ENCODE results near the gene RUSF1.
"Not testable (repeated sequence)": the region's sequence is repeated elsewhere in the genome, so short reads cannot be mapped to it uniquely, and the experiment has no call there.

Gene RUSF1

DNA sequence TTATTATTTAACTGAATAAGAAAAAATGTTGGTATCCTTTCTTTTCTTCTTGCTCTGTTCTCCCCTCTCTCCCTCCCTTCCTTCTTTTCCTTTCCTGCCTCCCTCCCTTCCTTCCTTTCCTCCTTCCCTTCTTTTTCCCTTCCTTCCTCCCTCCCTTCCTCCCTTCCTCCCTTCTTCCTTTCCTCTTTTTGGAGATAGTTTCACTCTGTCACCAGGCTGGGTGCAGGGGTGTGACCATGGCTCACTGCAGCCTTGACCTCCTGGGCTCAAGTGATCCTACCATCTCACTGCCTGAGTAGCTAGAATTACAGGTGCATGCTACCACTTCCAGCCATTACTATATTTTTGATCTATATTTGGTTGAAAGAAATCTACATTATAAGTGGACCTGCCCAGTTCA is 5.7 kb upstream of the RUSF1 start:
- no peak for FAIRE-seq

DNA sequence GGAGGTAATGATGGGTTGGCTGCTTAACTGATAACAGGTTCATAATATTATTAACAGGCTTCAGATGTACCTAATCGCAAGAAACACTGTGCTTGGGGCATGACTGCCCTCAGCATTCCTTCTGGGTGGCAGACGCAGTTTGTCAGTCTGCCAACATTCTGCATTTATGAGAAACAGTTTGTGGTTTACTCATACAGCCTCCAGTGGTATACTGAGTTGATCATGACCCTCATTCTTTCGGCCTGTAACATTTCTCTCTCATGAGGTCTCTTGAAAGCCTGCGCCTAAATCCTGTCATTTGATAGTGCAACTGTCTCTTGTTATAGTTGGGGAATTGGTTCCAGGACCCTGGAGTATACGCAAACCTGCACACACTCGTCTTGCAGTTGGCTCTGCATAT is 4.9 kb upstream of the RUSF1 start:
- no peak for FAIRE-seq

DNA sequence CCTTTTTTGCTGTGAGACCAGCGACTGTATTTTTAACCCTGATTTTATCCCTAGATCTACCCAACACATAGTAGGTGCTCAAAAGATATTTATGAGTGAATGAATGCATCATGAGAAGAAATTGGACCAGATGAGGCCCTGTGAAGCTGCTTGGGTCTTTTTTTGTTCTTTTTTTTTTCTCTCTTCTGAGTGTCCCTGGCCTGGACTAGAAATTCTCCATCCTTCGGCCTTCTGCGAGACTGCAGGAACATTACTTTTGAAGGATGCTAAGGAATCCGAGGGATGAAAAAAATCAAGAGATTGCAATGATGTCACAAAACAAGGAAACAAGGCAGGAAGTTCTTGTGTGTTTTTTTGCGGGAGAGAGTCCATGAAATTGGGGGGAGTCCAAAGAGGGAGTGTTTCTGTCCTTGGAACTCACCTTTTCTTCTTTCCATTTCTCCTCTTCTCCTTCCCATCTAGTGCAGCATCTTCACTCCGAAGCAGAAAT is 560 bp upstream of the RUSF1 start:
- FAIRE-seq: no peak

DNA sequence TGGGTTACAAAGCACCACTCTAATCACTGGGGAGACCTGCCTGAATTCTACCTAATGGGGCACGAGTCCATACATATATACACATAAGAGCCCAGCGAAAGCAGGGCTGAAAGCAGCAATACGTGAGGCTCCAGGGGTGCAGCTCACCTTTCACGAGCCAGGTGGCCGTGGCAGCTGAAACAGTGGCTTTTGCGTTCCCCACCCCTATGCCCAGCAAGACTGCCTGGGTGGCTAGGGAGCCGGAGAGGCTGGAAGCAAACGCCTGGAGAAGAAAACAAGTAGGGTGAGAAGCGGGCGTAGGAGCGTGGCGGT is 618 bp downstream of the RUSF1 start:
- no peak for FAIRE-seq

DNA sequence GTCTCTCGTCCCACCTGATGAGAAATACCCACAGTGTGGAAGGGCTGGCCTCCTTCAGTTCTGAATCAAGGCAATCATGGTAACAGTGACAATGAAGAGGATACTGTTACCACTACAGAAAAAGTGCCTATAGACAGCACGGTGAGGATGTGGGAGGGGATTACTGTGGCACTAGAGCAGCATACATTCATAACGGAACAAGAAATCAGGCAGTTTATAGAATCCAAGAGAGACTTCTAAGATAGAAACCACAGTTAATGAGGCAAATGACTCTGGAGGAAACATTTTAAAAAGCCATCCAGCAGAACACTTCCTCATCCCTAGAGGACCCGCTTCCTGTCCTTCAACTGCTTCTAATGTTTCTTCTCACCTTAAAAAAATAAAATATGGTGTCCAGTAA is 2.7 kb downstream of the RUSF1 start:
- FAIRE-seq: no peak

DNA sequence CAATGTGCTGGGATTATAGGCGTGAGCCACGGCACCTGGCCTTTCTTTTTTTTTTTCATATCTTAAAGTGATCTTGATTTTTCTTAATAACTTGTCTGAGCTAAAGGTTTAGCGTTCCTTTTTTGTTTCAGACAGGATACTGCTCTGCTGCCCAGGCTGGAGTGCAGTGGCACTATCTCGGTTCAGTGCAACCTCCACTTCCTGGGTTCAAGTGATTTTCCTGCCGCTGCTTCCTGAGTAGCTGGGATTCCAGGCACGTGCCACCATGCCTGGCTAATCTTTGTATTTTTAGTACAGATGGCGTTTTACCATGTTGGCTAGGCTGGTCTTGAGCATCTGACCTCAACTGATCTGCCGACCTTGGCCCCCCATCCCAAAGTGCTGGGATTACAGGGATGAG is 4.0 kb downstream of the RUSF1 start:
- no peak for FAIRE-seq

DNA sequence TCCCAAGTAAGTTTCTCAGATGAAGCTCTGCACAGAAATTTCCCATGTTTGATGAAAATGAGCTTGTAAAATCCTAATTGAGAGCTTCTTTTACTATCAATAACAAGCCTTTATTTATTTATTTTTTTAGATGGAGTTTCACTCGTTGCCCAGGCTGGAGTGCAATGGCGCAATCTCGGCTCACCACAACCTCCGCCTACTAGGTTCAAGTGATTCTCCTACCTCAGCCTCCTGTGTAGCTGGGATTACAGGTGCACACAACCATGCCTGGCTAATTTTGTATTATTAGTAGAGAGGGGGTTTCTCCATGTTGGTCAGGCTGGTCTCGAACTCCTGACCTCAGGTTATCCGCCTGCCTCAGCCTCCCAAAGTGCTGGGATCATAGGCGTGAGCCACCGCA is 4.6 kb downstream of the RUSF1 start:
- not testable (repeated sequence) for FAIRE-seq

DNA sequence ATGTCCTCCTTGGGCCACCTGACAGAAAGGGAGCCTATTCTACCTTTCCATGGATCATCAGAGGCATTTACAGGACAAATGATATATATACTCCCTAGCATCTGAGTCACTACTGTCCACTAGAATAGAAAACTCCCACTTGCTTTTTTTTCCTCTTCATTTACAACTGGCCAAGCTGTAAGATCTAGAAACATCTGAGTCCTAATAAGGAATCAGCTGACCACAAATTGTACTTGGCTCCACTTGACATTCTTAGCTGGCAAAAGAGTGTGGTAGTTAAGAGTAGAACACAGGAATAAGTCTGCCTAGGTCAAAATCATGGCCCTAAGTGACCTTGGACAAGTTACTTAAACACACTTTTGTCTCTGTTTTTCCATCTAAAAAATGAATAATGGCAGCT is 5.2 kb downstream of the RUSF1 start:
- FAIRE-seq: no peak

DNA sequence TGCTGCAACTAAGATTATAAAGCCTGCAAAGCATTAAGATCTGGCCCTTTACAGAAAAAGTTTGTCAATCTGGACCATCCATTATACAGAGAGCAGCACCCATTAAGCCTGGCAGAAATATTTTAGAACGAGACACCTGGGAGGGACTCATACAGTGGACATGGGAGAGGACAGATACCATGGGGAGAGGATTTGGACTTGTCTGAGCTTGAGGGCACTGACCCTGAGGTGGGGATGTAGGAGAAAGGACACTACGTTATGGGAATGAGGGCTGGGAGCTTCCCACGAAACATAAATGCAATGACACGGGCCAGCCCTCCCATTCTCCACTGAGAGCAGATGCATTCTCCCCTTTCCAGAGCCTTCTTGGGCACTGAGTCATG is 6.2 kb downstream of the RUSF1 start:
- no peak for FAIRE-seq

DNA sequence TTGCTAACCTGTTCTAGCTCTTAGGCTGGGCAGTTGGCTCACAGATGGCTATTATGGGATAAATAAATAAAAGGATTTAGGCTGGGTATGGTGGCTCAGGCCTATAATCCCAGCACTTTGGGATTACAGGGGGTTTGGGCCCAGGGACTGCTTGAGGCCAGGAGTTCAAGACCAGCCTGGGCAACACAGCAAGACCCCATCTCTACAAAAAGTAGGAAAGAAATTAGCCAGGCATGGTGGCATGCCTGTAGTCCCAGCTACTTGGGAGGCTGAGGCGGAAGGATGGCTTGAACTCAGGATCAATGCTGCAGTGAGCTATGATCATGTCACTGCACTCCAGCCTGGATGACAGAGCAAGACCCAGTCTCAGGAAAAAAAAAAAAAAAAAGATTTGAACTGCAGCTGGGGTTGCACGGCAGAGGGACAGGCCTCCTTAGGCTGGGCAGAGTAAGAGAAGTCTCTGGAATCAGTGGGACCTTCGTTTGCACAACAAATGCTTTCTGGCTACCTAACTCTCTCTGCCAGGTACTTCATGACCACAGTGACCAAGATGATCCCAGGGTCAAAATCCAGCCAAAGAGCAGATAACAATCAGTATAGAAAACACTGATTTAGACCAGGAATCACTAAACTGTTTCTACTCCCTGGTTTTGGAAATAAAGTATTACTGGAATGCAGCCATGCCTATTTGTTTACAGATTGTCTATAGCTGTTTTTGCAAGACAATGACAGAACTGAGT is 6.8 kb downstream of the RUSF1 start:
- FAIRE-seq: no peak

DNA sequence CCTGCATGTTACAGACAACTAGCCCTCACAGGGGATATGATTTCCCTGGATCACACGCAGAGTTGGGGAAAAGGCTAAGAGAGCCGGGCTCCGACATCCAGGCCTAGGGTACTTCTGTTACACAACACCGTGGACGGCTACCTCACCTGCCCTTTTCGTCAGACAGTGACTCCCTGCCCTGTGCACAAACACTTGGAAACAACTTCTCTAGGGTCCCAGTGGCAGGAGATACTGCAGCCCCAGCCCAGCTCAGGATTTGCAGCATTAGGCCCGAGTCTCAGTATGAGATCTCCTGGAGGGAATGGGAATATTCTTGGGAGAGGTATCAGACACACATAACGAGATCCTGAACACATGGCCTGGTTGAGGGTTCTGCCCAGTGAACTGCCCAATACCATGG is 8.3 kb downstream of the RUSF1 start:
- no peak for FAIRE-seq

DNA sequence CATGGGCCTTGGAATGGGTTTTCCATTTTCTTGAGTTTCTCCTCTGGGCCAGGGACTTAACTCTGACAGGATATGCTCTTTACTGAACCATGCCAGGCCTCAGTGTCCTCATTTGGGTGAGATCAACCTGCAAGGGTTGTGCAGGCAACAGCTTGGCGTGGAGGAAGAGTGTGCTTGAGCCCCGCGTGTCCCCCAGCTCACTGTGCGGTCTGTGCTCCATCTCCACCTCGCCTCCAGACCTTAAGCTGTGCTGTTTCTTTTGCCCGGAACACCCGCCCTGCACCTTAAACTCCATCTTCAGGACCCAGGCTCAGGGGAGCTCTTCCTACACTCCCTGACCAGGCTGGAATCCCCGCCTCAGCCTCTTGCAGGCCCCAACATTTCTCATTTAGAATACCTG is 9.7 kb downstream of the RUSF1 start:
- no peak for FAIRE-seq

DNA sequence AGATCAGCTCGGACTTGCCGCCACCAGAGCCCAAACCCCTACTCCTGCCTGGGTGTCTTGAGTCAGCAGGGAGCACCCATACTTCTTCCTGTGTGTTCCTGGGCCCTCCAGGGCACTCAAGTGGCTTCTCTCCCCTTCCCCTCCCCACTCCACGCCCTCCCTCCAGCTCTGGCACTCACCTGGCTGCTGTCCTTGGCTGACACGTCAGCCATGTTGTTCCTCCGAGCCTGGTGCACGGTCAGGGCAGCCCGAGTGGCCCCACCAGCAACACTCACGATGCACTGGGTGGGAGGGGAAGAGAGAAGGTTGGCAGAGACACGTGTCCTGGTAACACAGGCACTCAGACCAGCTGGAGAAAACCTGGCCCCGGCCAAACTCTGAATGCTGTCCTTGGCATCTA is 11.5 kb downstream of the RUSF1 start:
- no peak for FAIRE-seq

DNA sequence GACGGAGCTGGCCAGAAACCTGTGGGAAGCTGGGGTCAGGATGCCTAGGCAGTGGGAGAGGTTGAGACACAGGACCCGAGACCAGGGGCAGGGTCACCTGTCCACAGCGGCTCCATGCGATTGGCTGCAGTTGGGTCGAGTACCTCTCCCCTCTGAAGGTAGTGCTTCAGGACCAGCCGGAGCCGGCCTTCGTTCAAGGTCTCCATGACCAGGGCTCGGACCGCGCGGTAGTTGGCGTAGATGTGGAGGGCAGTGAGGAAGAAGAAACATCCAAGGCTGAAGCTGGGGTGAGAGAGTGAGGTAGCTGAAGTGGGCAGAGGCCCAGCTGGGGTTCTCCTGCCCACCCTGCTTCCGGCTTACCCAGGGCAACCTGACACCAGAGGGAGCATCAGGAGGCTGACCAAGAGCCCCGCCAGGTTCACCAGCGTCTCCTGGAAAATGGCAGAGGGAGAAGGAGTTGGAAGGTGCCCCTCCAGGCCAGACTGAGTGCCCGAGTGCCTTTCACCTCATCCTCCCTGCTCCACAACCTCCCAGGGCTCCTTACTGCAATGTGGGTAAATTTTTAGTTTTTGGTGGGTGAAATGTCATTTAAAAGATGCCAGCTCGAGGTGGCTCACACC is 14.6 kb downstream of the RUSF1 start:
- FAIRE-seq: no peak

DNA sequence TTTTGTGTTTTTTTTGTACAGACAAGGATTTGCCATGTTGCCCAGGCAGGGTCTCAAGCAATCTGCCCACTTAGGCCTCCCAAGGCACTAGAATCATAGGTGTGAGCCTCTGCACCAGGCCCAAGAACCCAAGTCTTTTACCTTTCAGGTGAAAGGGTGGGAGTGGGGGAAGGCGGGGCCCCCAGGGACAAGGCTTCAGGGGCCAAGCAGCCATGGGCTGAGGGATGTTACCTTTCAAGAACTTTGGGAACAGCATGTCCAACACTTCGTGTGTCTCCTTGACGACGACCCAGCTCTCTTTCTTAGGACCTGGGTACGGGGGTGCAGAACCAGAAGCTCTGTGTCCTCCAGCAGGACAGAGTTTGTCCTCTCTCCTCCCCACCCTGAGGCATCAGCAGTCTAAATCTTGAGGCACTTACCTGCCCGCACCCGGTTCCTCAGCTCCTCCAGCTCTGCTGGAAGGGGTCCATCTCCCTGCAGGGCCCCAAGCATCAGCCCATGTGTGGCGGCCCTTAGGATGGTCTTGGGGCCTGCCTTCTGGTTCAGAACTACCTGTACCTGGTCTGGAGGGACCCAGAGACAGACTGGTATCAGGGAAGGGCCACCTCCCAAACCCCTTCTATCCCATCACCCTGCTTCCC is 16.3 kb downstream of the RUSF1 start:
- FAIRE-seq: no peak

DNA sequence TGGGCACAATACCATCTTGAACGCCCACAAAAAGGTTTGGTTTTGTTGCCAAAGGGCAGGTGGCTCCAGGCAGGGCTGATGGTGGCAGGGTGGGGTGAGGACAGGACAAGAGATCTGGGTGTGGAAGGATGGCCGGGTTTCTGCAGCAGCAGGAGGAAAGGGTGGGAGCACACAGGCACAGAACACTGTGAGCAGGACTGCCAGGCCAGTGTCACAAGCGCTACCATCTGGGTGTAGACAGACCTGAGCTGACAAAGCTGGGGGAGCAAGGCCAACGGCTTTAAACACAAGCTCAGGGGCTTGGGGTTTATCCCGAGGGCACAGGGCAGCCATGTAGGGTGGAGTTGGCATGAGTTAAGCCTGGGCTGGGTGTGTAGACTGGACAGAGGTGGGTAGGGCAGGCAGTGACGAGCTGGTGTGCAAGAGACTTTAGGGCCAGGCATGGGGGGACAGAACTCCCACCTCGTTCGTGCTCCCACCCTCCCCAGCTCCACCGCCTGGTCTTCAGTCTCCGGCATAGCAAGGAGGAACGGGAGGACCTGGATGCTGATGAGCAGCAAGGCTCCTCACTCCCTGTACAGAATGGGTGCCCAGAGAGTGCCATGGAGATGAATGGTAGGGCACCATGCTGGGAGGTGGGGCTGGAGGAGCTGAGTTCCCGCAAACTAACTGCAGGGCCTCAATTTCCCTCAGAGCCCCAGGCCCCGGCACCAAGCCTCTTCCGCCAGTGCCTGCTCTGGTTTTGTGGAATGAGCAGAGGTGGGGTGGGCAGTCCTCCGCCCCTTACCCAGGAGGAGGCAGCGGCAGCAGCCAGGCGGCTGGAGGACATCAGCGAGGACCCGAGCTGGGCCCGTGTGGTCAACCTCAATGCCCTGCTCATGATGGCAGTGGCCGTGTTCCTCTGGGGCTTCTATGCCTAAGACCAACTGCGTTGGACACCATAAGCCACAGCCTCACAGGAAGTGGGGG is 18.3 kb downstream of the RUSF1 start:
- no peak for FAIRE-seq

DNA sequence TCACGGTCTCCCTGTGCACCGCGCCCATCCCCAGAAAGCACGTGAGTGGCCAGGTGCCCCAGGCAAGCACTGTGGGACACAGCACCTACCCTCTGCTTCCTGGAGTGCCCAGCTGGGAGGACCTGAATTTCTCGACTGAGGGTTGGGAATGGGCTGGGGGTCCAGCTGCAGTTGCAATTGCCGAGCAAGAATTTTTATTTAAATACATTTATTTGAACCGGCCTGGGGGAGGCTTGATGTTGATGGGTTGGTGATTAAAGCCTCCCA is 19.0 kb downstream of the RUSF1 start:
- FAIRE-seq: no peak

DNA sequence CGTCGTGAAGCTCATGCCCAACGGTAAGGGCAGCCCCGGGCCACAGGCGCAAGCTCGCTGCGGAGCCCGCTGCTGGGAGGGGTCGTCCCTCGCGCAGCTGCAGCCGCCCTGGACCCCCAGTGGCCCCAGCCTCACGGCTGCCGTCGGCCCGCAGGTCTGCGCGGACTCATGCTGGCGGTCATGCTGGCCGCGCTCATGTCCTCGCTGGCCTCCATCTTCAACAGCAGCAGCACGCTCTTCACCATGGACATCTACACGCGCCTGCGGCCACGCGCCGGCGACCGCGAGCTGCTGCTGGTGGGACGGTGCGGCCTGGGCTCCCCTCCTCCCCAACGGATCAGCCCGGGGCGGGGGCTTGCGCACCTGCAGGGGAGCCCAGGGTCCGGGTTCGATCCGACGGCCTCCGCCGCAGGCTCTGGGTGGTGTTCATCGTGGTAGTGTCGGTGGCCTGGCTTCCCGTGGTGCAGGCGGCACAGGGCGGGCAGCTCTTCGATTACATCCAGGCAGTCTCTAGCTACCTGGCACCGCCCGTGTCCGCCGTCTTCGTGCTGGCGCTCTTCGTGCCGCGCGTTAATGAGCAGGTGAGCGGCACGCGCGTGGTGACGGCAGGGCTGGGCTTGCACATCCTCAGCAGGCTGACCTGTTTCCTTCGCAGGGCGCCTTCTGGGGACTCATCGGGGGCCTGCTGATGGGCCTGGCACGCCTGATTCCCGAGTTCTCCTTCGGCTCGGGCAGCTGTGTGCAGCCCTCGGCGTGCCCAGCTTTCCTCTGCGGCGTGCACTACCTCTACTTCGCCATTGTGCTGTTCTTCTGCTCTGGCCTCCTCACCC is 19.5 kb downstream of the RUSF1 start:
- no peak for FAIRE-seq

DNA sequence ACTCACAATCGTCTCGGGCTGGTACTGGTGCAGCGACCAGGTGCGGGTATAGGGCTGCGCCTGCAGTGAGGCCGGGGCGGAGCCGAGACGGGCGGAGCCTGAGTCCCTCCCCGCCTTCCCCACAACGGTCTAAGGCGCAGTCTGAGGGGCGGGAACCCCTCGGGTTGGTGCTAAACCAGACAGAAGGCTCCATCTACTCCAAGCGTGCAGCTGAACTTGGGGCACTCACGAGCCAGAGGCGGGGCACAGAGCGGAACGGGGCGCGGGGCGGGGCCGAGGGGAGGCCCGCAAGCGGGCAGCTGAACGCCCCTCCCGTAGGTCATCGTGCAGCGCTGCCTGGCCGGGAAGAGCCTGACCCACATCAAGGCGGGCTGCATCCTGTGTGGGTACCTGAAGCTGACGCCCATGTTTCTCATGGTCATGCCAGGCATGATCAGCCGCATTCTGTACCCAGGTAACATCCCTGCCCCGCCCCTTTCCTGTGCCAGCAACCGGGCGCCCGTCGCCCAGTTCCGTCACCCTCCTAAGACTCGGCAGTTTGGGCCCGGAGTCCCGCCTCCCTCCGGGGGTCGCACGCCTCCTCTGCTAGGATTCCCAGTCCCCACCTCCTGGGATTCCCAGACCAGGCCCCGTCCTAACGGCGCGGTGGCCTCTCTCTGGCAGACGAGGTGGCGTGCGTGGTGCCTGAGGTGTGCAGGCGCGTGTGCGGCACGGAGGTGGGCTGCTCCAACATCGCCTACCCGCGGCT is 20.3 kb downstream of the RUSF1 start:
- no peak for FAIRE-seq

DNA sequence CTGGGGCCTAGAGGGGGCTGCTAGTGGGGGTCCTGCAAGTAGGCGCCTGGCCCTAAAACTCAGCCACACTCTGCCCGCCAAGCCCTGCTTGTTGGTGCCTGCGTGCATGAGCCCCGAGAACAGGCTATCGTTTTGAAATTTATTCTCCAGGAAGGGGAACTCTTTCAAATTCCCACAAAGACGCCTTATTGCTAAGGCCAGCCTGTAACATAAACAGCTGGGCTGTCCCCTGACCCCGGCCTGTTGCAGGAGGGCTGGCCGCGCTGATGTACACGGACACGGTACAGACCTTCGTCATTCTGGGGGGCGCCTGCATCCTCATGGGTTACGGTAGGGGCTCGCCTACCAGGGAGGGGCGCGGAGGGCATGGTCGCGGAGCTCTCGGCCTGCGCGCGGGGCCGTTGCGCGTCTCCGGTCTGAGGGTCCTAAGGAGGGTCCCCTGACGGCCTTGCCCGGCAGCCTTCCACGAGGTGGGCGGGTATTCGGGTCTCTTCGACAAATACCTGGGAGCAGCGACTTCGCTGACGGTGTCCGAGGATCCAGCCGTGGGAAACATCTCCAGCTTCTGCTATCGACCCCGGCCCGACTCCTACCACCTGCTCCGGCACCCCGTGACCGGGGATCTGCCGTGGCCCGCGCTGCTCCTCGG is 21.0 kb downstream of the RUSF1 start:
- FAIRE-seq: no peak

DNA sequence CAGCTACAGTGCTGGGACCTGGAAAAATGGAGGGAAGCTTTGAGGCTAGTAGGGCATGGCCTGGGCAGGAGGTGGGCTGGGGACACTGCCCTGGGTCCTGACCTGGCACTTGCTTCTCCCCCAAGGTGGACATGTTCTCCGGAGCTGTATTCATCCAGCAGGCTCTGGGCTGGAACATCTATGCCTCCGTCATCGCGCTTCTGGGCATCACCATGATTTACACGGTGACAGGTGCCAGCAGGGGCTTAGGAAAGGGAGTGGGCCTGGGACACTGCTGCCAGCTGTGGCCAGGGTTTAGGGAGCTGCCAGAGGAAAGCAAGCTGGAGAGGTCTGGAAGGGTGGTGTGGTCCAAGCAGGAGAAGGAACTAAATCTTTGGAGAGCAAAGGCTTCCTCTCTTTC is 22.1 kb downstream of the RUSF1 start:
- FAIRE-seq: no peak
